Karpas-422 (cell line): ENCODE data around the gene DDI1. TPM values are rescaled to one million over a fixed set of nuclear protein-coding genes. Genes with fewer than 3 reads are reported as not detected.

Experiments
- DNase-seq: peaks from one replicate; pipeline ENCODE4 v3.0.0-alpha.2; 2015
- H2AFZ ChIP-seq: fragments of 200-600 bp; sonication (generic); 2 replicates; pipeline ENCODE4 v1.6.1; 2014; ENCODE audit warnings: antibody characterized with exemption, low read length, mixed read lengths
- H3K27ac ChIP-seq: fragments of 200-600 bp; sonication (generic); 2 replicates; pipeline ENCODE4 v1.5.1; 2014; ENCODE audit warnings: mild to moderate bottlenecking, low read length, moderate library complexity
- H3K27me3 ChIP-seq: fragments of 200-600 bp; sonication (generic); 2 replicates; pipeline ENCODE4 v1.6.1; 2014; ENCODE audit warnings: low read length, mixed read lengths
- H3K36me3 ChIP-seq: fragments of 200-600 bp; sonication (generic); 2 replicates; pipeline ENCODE4 v1.6.1; 2014; ENCODE audit warnings: low read length, mixed read lengths; ENCODE audit not compliant: insufficient read depth
- H3K4me1 ChIP-seq: fragments of 200-600 bp; sonication (generic); 2 replicates; pipeline ENCODE4 v1.6.1; 2014; ENCODE audit warnings: mild to moderate bottlenecking, low read length, mixed read lengths
- H3K4me2 ChIP-seq: fragments of 200-600 bp; sonication (generic); 2 replicates; pipeline ENCODE4 v1.6.1; 2014; ENCODE audit warnings: low read length, low read depth, mild to moderate bottlenecking; ENCODE audit not compliant: poor library complexity, severe bottlenecking
- H3K4me3 ChIP-seq: fragments of 200-600 bp; sonication (generic); 2 replicates; pipeline ENCODE4 v1.5.1; 2014; ENCODE audit warnings: mild to moderate bottlenecking, antibody characterized with exemption, low read length, mixed read lengths
- H3K79me2 ChIP-seq: fragments of 200-600 bp; sonication (generic); 2 replicates; pipeline ENCODE4 v1.6.1; 2014; ENCODE audit warnings: mild to moderate bottlenecking, low read length, mixed read lengths
- H3K9ac ChIP-seq: fragments of 200-600 bp; sonication (generic); 2 replicates; pipeline ENCODE4 v1.6.0; 2014; ENCODE audit warnings: low read length
- H3K9me2 ChIP-seq: fragments of 200-600 bp; sonication (generic), shearing (Covaris generic); replicated peaks from 2 replicates; pipeline ENCODE4 v1.6.0; 2014; ENCODE audit warnings: mild to moderate bottlenecking, low read length, moderate library complexity; ENCODE audit not compliant: insufficient read depth
- H3K9me3 ChIP-seq: fragments of 300-700, 200-600 bp; sonication (generic); 2 replicates; pipeline ENCODE4 v1.6.1; 2014; ENCODE audit warnings: low read length, mixed read lengths
- H4K20me1 ChIP-seq: fragments of 200-600 bp; sonication (generic); 2 replicates; pipeline ENCODE4 v1.6.1; 2014; ENCODE audit warnings: mild to moderate bottlenecking, antibody characterized with exemption, low read length, low read depth; ENCODE audit not compliant: insufficient read depth
- total RNA-seq: library from RNA; depleted of rRNA; stranded (reverse); fragments of >200 nt; shearing (Covaris generic); gene quantifications from 2 replicates; pipeline ENCODE4 v1.2.3, GENCODE V29; 2014; ENCODE audit warnings: low replicate concordance

Gene DDI1
- total RNA-seq, 1 experiment from 2014 or later: not detected

DNA sequence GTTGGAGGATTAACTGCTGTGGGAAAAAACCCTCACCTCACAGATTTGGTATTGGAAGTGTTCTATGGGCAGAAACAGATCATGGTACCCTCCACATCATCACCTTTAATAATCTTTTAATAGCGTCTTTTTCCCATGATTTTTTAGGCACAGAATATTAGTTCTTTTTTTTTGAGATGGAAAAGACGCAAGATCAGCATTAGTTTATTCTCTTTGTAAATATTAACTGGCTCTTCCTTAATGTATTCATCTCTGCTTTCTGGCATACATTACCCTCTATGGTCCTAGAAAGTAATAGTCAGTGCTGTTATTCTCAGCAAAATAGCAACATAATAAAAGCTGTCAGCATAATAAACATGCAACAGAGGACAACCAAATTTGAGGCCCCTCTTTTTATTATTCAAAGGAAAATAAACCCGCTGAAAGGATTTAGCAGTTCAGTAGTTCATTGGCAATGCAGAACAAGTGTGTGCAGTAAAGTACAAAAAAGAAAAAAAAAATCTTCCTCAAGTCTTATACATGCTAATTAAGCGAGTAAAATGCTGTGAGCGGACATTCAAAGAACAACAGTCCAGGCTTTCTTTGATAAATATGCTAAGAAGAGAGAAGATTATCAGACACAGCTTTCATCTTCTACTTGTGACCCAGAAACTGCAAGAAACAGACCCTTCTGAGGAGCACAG is 37.5 kb upstream of the DDI1 start:
- H4K20me1 ChIP-seq: no peaks in the 10 kb centered on the region
- no peak overlapping the region for H3K4me2 ChIP-seq
- no peak overlapping the region for H3K4me3 ChIP-seq
- H3K27ac ChIP-seq: no peak overlapping the region
- H3K79me2 ChIP-seq: peaks cover 95% of the 10 kb centered on the region
- no peaks in the 10 kb centered on the region for H3K9me3 ChIP-seq
- H3K9me2 ChIP-seq: no peaks in the 10 kb centered on the region
- H3K9ac ChIP-seq: no peak overlapping the region
- peaks cover 86% of the 10 kb centered on the region for H3K36me3 ChIP-seq
- no peaks in the 10 kb centered on the region for H3K27me3 ChIP-seq
- no peak for DNase-seq
- H2AFZ ChIP-seq: no peak overlapping the region
- peaks cover 41% of the 10 kb centered on the region for H3K4me1 ChIP-seq

DNA sequence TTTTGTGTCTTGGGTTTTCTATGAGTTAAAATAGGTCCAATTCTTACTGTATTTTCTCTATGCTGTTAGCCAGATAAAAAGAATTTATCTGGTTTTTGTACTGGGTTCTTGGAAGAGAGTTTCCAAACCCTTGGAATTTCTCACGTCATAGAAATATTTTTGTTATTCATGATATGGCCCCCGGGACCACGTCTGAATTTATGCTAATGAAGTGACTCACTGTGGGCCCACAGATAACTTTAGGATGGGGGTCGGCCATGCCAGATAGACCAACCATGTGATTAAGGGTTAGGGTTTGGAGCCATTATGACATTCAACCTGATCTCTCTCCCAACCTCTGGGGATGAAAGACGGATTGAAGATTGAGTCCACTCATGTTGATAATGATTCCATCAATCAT is 35.6 kb upstream of the DDI1 start:
- Histone ChIP-seq H3K9me3 (no peaks in the 10 kb centered on the region), H3K27me3 (no peaks in the 10 kb centered on the region), H3K36me3 (peaks cover 74% of the 10 kb centered on the region), H3K27ac (peak overlapping the region; percentile 37; the same call in 1 of the 2 replicates), H2AFZ (no peak overlapping the region), H4K20me1 (no peaks in the 10 kb centered on the region), H3K9ac (no peak overlapping the region), H3K4me1 (peaks cover 36% of the 10 kb centered on the region), H3K9me2 (no peaks in the 10 kb centered on the region), H3K79me2 (peaks cover 94% of the 10 kb centered on the region), H3K4me2 (no peak overlapping the region), H3K4me3 (no peak overlapping the region)
- DNase-seq: no peak

DNA sequence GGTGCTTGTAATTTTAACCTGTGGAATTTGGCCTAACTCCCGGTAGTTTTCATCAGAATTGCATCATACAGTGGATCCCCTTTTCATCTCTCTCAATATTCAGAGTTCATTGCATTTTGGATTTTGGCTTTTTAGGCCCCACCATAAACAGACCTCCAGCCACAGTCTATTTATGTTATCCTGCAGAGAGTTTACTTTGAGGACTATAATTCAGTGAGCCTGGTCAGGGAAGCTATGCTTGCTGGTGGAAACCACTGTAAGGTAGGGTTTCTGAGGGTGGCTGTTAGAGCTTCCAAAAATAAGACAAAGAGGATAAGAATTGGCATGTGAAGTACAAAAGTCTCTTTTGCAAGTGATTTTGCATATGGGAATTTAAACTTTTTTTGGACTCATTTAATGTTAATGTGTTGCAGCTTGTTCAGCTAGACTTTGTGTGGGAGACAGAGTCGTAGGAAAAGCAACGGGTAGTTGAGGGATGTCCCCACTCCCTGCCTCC is 34.8 kb upstream of the DDI1 start:
- no peak overlapping the region for H3K4me3 ChIP-seq
- peaks cover 66% of the 10 kb centered on the region for H3K36me3 ChIP-seq
- no peaks in the 10 kb centered on the region for H3K9me3 ChIP-seq
- no peak overlapping the region for H2AFZ ChIP-seq
- H3K27me3 ChIP-seq: no peaks in the 10 kb centered on the region
- no peaks in the 10 kb centered on the region for H4K20me1 ChIP-seq
- H3K4me1 ChIP-seq: peaks cover 38% of the 10 kb centered on the region
- no peak overlapping the region for H3K4me2 ChIP-seq
- no peak overlapping the region for H3K9ac ChIP-seq
- no peaks in the 10 kb centered on the region for H3K9me2 ChIP-seq
- no peak for DNase-seq
- H3K27ac ChIP-seq: peak overlapping the region; percentile 37
- peaks cover 94% of the 10 kb centered on the region for H3K79me2 ChIP-seq

DNA sequence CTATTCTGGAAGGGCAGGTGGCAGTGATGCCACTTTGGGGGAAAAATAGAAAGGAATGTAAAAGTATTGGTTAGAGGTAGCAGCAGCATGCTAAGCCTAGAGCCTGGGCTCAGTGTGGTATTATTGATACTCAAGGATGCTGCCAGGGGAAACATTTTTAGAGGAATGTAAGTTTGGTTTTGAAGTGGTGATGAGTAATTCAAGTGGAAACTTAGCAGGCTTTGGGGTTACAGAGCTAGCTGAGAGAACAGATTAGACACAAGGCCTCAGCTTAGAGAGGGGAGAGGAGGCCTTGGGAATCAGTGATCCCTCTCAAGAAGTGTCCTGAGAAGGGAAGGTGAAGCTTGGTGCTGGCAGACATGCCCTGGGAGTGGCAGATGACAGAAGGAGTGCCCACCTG is 32.9 kb upstream of the DDI1 start:
- no peak for DNase-seq

DNA sequence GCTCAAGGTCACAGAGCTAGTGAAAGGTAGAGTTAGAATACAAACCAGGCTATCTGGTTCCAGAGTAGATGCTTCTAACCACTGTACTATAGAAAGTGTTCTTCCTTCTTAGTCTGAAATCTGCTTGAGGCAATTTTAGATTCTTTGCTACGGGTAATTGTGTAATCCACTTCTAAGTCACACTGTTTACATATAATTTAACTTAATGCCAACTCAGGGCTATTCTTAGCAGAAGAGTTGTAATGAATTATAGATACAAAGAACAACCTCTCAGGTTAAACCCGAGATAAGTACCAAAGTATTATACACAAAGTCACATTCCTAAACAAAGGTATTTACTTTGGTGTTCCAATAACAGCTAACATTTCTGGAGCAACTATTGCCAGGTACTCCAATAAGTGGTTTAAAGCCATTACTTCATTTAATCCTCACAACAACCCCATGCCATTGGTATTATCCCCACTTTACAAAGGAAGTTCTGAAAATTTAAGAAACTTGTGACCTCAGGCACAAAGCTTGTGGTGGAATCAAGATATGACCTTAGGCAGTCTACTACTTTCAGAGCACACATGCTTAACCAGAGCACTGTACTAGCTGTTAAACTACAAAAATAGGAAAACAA is 31.1 kb upstream of the DDI1 start:
- H3K27ac ChIP-seq: peak overlapping the region; percentile 45
- H3K36me3 ChIP-seq: peaks cover 29% of the 10 kb centered on the region; the same call in 1 of the 2 replicates
- H3K4me3 ChIP-seq: no peak overlapping the region
- no peak overlapping the region for H3K9ac ChIP-seq
- peak overlapping the region; percentile 3 for H3K4me2 ChIP-seq
- H2AFZ ChIP-seq: no peak overlapping the region
- no peaks in the 10 kb centered on the region for H4K20me1 ChIP-seq
- no peaks in the 10 kb centered on the region for H3K9me3 ChIP-seq
- no peak for DNase-seq
- H3K79me2 ChIP-seq: peaks cover 95% of the 10 kb centered on the region
- H3K27me3 ChIP-seq: no peaks in the 10 kb centered on the region
- H3K4me1 ChIP-seq: peaks cover 59% of the 10 kb centered on the region
- no peaks in the 10 kb centered on the region for H3K9me2 ChIP-seq

More for the DNA sequence above, 32.9 kb upstream of the DDI1 start:
- Histone ChIP-seq H3K9me3 (no peaks in the 10 kb centered on the region), H3K79me2 (peaks cover 96% of the 10 kb centered on the region), H2AFZ (no peak overlapping the region), H3K36me3 (peaks cover 48% of the 10 kb centered on the region; the same call in 1 of the 2 replicates), H3K9ac (no peak overlapping the region), H4K20me1 (no peaks in the 10 kb centered on the region), H3K4me1 (peaks cover 42% of the 10 kb centered on the region), H3K27me3 (no peaks in the 10 kb centered on the region), H3K4me3 (no peak overlapping the region), H3K4me2 (no peak overlapping the region), H3K9me2 (no peaks in the 10 kb centered on the region), H3K27ac (peak overlapping the region; percentile 36)

DNA sequence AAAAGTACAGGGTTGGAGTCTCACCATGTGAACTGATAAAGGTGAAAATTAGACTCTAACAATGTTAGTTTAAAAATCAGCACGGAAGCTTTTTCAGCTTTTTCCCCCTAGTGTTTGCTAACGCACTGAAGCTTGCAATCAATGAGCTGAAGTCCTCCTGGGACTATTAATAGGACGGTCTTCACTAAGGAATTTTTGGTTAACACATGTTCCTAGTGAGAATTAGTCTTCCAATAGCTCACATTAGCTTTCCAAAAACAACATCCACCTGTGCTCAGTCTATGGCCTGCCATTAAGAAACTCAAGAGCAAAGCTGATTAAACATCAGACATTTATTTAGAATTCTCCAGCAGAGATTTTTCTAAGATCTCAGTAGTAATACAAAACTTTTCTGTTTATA is 26.7 kb upstream of the DDI1 start:
- no peaks in the 10 kb centered on the region for H4K20me1 ChIP-seq
- no peak for DNase-seq

DNA sequence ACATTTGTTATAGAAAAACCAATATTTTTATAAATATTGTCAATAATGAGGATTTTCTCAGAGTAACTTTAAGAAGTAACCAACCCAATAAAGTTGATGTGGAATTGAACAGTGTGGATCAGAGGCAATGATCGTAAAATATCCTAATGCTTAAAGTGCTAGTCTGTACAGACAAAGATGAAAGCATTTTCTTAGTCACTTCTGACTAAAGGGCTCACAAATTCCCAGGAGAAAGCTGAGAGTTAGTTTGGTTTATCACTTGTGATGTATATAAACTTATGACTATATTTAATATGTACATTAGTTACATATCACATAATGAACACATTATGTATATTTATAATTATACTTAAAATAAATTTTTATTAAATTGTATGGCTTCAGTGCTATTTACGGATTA is 25.4 kb upstream of the DDI1 start:
- Histone ChIP-seq H3K27me3 (no peaks in the 10 kb centered on the region), H3K9me3 (no peaks in the 10 kb centered on the region), H3K9ac (peak overlapping the region; percentile 0; the same call in 1 of the 2 replicates), H3K79me2 (peaks cover 98% of the 10 kb centered on the region), H3K4me2 (peak overlapping the region; percentile 40), H3K4me3 (no peak overlapping the region), H3K27ac (peak overlapping the region; percentile 75), H3K9me2 (no peaks in the 10 kb centered on the region), H2AFZ (no peak overlapping the region), H3K36me3 (0 out of 2 replicates have a peak, but pooled peaks cover 7% of the 10 kb centered on the region), H3K4me1 (peaks cover 98% of the 10 kb centered on the region), H4K20me1 (no peaks in the 10 kb centered on the region)
- DNase-seq: peak; percentile 65

More for the DNA sequence above, 26.7 kb upstream of the DDI1 start:
- H3K4me3 ChIP-seq: no peak overlapping the region
- no peaks in the 10 kb centered on the region for H3K27me3 ChIP-seq
- 0 out of 2 replicates have a peak, but pooled peaks cover 7% of the 10 kb centered on the region for H3K36me3 ChIP-seq
- H3K4me2 ChIP-seq: peak overlapping the region; percentile 40
- H3K4me1 ChIP-seq: peaks cover 96% of the 10 kb centered on the region
- H3K27ac ChIP-seq: peak overlapping the region; percentile 75
- H3K9ac ChIP-seq: peak overlapping the region; percentile 2; the same call in 1 of the 2 replicates
- peaks cover 96% of the 10 kb centered on the region for H3K79me2 ChIP-seq
- H3K9me3 ChIP-seq: no peaks in the 10 kb centered on the region
- H3K9me2 ChIP-seq: no peaks in the 10 kb centered on the region
- H2AFZ ChIP-seq: no peak overlapping the region

DNA sequence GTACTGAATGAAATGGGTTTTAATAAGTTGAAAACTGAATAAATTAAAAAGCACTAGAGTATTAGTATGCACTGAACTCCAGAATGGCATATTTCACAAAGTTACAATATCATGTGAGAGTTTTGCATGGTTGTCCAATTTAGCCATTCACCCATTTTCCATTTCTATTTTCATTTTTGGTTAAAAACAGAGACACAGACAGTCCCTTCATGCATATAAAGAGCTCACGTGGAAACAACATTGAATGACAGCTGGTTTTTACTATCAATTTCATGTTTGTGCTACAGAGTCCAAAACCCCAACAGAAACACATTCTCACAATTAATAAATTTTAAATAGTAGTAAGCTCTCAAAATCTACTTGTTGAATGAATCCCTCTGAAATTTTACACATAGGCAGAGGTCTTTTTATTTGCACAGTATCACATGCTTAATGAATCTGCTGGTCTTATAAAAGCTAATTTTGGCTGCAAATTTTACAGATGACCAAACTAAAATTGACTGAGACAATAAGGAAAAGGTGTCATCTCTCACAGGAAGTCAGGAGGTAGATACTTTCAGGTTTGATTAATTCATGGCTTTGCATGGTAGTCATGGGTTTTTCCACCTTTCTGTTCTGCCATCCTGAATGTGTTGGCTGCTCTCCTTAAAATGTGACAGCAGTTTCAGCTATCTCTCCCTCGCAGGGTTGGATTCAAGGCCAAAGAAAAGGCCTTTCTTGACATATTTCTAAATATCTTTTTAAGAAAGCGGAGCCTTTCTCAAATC is 20.6 kb upstream of the DDI1 start:
- Histone ChIP-seq H3K4me1 (peaks cover 95% of the 10 kb centered on the region), H4K20me1 (no peaks in the 10 kb centered on the region), H3K9me2 (no peaks in the 10 kb centered on the region), H3K4me2 (peak overlapping the region; percentile 40), H3K9me3 (no peaks in the 10 kb centered on the region), H3K79me2 (peaks cover 99% of the 10 kb centered on the region), H3K9ac (peak overlapping the region; percentile 10), H3K27ac (peak overlapping the region; percentile 75), H3K36me3 (peaks cover 11% of the 10 kb centered on the region; the same call in 1 of the 2 replicates), H2AFZ (no peak overlapping the region), H3K27me3 (no peaks in the 10 kb centered on the region), H3K4me3 (peak overlapping the region; percentile 0)
- DNase-seq: peak; percentile 87
